ENCODE measurements around the gene SLC1A3.

GRCh38 chr5:36598045-36598444, 8.4 kb upstream of the SLC1A3 start:
- TF ChIP-seq FOXM1 (IDR thresholded peaks at IDR 0.05; ENCODE audit: borderline replicate concordance) (no peak), FOXK2 (IDR thresholded peaks at IDR 0.05) (no peak), CTBP1 (IDR thresholded peaks at IDR 0.05; ENCODE audit: borderline replicate concordance) (no peak), ELF4 (IDR thresholded peaks at IDR 0.05) (no peak), L3MBTL2 (conservative IDR thresholded peaks at IDR 0.05) (no peak)
